ENCODE measurements around the gene EVA1A. TPM values are rescaled to one million over a fixed set of nuclear protein-coding genes. Genes with fewer than 3 reads are reported as not detected.

EVA1A gene
- total RNA-seq, 2 experiments from 2014 or later: 0.43 TPM; not detected in 1

DNA sequence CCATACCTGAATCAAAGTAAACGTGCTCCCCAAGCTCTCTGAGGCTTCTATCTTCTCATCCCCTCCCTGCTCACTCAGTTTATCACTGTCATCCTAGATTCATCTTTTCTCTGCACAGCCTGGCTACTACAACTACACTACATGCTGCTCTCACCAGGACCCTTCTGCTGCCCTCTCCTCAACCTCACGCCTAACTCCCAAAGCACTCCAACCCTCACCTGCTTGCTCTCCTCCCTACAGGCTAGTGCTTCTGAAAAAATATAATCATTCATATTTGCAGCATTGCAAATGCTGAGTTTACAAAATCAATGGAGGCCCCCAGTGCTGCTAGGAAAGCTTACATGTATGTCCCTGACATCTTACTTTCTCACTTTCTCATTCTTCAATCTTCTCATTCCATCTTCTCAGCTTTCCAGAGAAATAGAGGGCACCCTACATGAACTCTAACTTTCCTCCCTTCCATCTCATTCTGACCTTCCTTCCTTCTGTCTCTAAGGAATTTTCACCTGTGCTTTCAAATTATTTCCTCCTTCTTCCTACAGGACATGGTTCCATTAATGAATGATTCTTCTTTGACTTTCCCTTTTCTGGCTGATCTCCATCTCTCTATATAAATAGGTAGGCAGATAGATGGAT lies 36.3 kb downstream of the EVA1A start:
- ATAC-seq (no peak), DNase-seq (no peak)
- POLR2A ChIA-PET: interaction anchor here (0.6 kb wide), 1 partner anchor 665 kb away, joined by 3 read pairs; no protein-coding TSS in a partner anchor
- CTCF ChIA-PET: interaction anchor here (1.0 kb wide), 1 partner anchor 12 kb away, joined by 3 read pairs; no protein-coding TSS in a partner anchor
- H3K9me3 Mint-ChIP-seq: no peaks in the 10 kb centered on the region
- H3K4me3 Mint-ChIP-seq: no peak overlapping the region
- H3K4me1 Mint-ChIP-seq (ENCODE audit: low read depth): no peaks in the 10 kb centered on the region
- intact Hi-C loops (cut with micrococcal nuclease): no loop called here
- H3K27ac Mint-ChIP-seq: no peak overlapping the region
- H3K36me3 Mint-ChIP-seq (ENCODE audit: low read depth): no peaks in the 10 kb centered on the region
- peaks cover 8% of the 10 kb centered on the region for H3K27me3 Mint-ChIP-seq
- TF ChIP-seq, protein P1, sequence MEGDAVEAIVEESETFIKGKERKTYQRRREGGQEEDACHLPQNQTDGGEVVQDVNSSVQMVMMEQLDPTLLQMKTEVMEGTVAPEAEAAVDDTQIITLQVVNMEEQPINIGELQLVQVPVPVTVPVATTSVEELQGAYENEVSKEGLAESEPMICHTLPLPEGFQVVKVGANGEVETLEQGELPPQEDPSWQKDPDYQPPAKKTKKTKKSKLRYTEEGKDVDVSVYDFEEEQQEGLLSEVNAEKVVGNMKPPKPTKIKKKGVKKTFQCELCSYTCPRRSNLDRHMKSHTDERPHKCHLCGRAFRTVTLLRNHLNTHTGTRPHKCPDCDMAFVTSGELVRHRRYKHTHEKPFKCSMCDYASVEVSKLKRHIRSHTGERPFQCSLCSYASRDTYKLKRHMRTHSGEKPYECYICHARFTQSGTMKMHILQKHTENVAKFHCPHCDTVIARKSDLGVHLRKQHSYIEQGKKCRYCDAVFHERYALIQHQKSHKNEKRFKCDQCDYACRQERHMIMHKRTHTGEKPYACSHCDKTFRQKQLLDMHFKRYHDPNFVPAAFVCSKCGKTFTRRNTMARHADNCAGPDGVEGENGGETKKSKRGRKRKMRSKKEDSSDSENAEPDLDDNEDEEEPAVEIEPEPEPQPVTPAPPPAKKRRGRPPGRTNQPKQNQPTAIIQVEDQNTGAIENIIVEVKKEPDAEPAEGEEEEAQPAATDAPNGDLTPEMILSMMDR (IDR thresholded peaks at IDR 0.05): no peak

DNA sequence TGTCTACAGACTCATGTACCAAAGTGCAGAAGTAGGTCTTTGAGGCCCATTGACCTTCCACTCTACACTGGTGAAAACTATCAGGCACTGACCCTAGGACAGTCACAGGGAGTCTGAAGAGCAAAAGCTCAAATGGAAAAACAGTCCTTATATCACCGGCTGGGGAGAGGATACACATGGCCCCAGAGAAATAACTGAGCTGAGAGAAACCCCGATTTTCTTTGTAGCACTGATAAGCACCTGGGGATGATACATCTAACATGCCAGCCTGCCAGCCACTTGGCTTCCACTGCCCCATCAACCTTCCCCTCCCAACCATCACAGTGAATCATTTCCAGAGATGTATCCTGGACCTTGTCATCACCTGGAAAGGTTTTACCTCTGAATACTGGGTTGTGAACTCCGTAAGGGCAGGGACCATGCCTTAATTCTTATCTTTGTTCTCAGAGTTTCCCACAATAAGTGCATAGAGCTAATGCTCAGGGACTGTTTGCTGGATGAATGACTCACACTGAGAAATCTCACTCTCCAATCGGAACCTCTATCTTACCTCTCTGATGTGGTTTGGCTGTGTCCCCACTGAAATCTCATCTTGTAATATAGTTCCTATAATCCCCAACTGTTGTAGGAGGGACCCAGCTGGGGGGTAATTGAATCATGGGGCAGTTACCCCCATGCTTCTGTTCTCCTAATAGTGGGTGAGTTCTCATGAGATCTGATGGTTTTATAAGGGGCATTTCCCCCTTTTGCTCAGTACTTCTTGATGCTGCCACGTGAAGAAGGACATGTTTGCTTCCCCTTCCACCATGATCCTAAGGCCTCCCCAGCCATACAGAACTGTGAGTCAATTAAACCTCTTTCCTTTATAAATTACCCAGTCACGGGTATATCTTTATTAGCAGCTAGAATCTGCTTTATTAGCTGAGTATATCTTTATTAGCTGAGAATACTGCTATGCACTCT lies 37.1 kb downstream of the EVA1A start:
- ATAC-seq: peak; percentile 27
- Mint-ChIP-seq H3K4me3 (no peak overlapping the region), H3K36me3 (ENCODE audit: low read depth) (no peaks in the 10 kb centered on the region), H3K27me3 (peaks cover 8% of the 10 kb centered on the region), H3K9me3 (no peaks in the 10 kb centered on the region), H3K27ac (no peak overlapping the region), H3K4me1 (ENCODE audit: low read depth) (no peaks in the 10 kb centered on the region)
- no peak for DNase-seq
- CTCF ChIA-PET: interaction anchor here (0.9 to 1.0 kb wide), 2 partner anchors 11 to 85 kb away, joined by 3 to 4 read pairs; no protein-coding TSS in a partner anchor
- TF ChIP-seq, protein P1 (IDR thresholded peaks at IDR 0.05): no peak
- intact Hi-C loops (cut with micrococcal nuclease): no loop called here
- POLR2A ChIA-PET: interaction anchor here (0.6 kb wide), 1 partner anchor 664 kb away, joined by 3 read pairs; no protein-coding TSS in a partner anchor

DNA sequence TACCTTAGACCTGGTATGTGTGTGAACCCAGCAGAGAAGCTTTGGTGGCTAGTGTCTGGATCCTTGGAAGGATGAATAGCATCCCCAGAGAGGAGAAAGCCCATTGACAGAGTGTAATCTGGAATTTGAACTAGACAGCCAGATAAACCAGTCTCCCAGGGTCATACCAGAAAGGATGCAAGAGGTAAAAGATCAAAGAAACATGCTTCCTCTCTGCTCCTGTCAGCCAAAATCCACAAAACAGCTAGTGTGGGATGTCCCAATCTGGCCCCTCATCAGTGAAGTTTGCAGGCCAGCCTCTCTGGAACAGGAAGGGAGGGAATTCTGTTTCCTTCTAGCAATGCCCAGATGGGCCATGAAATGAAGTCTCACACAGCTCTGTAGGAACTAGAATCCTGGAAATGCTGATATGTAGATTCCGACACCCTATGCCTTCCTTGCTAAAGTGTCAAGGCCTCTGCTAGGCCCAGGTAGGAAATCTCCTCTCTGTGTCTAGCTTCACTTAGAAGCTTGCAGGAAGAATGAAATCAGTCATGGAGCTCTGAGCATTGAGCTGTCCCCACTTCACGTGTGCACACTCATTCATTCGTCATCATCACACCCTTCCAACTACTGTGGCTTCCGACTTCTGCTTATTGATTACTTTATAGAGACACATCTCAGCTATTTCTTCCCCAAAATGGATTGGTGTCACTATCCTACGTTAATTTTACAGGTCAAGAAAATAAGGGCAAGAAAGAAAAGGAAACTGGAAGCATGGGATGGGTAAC lies 38.0 kb downstream of the EVA1A start:
- CTCF ChIA-PET: interaction anchor here (0.9 kb wide), 1 partner anchor 86 kb away, joined by 4 read pairs; no protein-coding TSS in a partner anchor
- no peak for DNase-seq
- POLR2A ChIA-PET: no interaction called here

DNA sequence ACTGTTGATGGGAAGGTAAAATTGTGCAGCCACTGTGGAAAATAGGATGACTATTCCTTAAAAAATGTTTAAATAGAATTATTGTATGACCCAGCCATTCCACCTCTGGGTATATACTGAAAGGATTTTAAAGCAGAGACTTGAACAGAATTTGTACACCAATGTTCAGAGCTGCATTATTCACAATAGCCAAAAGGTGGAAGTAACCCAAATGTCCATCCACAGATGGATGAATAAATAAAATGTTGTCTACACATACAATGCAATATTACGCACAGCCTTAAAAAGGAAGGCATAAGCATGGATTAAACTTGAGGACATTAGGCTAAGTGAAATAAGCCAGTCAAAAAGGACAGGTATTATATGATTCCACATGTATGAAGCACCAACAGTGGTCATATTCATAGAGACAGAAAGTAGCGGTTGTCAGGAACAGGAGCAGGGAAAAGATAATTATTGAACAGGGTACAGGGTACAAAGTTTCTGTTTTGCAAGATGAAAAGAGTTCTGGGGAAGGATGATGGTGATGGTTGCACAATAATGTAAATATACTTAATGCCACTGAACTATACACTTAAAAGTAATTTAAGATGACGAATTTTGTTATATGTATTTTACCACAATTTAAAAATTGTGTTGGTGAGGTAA lies 39.4 kb downstream of the EVA1A start:
- Mint-ChIP-seq H3K9me3 (no peaks in the 10 kb centered on the region), H3K4me1 (ENCODE audit: low read depth) (no peaks in the 10 kb centered on the region), H3K4me3 (no peak overlapping the region), H3K27ac (no peak overlapping the region), H3K36me3 (ENCODE audit: low read depth) (no peaks in the 10 kb centered on the region), H3K27me3 (peaks cover 4% of the 10 kb centered on the region)
- ATAC-seq (no peak), DNase-seq (no peak)
- intact Hi-C loops (cut with micrococcal nuclease): no loop called here
- TF ChIP-seq, protein P1 (IDR thresholded peaks at IDR 0.05): no peak
- POLR2A ChIA-PET: no interaction called here
- CTCF ChIA-PET: interaction anchor here (1.0 kb wide), 1 partner anchor 87 kb away, joined by 3 read pairs; no protein-coding TSS in a partner anchor

More for the DNA sequence above, 38.0 kb downstream of the EVA1A start:
- no peak for ATAC-seq
- Mint-ChIP-seq H3K36me3 (ENCODE audit: low read depth) (no peaks in the 10 kb centered on the region), H3K9me3 (no peaks in the 10 kb centered on the region), H3K27ac (no peak overlapping the region), H3K4me1 (ENCODE audit: low read depth) (no peaks in the 10 kb centered on the region), H3K27me3 (peaks cover 6% of the 10 kb centered on the region), H3K4me3 (no peak overlapping the region)
- intact Hi-C loops (cut with micrococcal nuclease): no loop called here
- TF ChIP-seq, protein P1 (IDR thresholded peaks at IDR 0.05): no peak
